ENCODE data around the gene CEP19.
A peak's percentile ranks its signal among the peaks of the same experiment; 100 is the strongest.
"Not testable (repeated sequence)": the region's sequence is repeated elsewhere in the genome, so short reads cannot be mapped to it uniquely, and the experiment has no call there.

Gene CEP19, protein sequence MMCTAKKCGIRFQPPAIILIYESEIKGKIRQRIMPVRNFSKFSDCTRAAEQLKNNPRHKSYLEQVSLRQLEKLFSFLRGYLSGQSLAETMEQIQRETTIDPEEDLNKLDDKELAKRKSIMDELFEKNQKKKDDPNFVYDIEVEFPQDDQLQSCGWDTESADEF

DNA sequence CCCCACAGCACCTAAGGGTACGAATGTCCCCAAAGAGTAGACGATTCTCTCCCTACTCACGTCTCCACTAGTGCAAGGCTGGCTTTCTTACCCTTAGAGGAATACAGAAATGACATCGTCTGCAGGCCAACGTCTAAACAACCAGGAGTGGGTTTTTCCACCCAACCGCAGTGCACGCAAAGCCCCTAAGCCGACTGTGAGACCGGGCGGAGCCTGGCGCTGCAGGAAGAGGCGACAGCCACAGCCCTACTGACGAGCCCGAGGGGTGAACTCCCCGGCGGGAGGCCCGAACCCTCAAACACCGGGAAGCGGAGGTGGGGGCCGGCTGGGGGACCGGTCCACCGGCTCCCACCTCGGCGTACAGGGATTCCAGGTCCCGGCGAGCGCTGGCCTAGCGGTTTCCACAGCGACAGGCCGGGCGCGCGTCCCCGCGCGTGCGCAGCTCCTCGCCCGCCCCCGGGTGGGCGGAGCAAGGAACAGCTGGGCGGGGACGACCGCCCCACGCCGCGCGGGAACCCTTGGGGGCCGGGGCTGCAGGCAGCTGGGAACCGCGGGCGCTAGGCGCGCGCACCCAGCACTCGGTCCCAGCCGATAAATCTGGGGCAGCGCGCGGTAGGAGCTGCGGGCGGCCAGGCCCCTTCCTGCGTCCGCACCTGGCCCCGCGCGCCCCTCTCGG, at the start of gene CEP19, which contains the start of gene PIGX:
CEP19 (minus strand) TSS at position 413 of the 676 bp plus-strand sequence. CDS start 3,593 bp downstream, outside the sequence.
PIGX (plus strand) TSS at position 540 of the 676 bp plus-strand sequence.
- peak; percentile 100 for DNase-seq (ENCODE audit: low spot score)

DNA sequence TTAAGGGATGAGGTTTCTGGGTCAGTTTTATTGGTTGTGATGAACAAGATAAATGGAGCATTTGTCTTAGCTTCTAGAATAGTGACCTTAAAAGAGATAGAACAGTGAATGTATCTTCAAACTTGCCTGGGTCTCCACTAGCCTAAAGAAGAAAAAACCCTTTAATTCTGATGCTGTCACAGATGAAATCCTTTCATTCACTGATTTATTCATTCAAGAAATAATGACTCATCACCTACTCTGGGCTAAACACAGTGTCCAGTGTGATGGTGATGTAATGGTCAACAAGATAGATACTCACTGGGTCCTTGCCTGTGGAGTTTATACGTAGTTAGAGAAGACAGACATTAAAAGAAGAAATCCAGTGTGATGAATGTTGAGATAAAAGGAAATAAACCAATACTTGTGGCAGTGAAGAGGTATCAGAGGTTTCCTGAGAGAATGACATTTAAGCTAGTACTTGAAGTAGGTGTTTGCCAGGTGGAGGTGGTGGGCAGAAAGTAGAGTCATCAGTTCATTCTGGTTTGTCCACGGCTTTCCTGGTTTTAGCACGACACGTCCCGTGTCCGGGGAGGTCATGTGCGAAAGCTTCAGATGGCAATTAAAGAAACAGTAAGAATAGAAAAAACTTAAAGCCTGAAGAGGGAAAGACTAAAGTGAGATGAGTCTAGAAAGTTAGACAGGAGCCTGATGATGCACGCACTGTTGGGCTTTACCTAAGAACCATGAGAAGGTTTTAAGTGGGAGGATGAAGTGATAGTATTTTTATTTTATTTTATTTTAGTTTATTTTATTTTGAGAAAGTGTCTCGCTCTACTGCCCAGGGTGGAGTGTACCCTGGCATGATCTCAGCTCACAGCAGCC, 46.1 kb upstream of the CEP19 start:
- DNase-seq (ENCODE audit: low spot score): peak; percentile 25

DNA sequence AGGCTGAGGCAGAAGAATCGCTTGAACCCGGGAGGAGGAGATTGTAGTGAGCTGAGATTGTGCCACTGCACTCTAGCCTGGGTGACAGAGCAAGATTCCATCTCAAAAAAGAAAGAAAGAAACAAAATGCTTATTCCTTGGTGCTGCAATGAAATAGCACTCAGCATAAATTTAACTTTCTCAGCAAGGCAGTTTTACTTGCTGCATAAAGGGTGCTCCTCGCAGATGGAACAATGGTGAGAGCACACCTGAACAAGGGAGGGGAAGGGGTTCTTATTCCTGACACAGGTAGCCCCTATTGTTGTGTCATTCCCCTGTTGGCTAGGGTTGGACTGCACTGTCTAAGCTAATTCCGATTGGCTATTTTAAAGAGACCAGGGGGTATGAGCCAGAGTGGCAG, 44.7 kb upstream of the CEP19 start:
- no peak for DNase-seq (ENCODE audit: low spot score)

DNA sequence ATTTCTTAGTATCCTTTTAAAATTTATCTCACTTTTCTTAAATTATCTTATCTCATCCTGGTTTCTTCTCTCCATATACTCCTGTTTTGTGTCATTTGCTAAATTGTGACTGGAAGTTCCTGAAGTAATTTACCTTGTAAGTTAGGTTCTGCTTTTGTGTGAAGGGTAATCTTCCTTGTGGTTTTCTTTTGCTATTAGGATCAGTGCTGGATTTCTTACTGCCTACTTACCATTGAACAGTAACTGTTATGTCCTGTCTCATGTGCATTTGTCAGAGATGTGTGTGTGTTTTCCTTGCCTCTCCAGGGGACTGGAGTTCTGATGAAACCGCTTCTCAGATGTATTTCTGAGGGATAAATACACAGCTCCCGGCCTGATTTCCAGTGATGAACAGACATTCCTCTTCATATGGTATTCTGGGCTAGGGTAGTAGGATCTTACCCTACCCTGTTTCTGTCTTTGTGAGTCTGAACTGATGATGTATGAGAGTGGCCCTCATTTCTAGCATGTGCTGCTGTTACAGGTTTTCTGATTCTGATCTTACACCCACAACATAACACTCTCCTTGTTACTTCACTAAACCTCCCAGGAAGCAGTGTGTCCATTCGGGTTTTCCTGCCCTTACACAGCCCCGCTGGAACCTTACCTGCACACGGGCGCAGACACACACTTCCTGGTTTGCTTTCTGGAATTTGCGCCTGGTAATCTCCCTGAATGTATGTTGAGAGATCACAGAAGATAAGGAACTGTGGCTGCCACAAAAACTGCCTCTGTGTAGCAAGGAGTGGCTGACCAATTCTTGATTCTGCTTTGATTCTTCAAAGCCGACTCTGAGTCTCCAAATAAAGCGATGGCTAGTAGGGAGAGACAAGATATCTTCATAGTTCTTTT, 42.3 kb upstream of the CEP19 start:
- no peak for DNase-seq (ENCODE audit: low spot score)

DNA sequence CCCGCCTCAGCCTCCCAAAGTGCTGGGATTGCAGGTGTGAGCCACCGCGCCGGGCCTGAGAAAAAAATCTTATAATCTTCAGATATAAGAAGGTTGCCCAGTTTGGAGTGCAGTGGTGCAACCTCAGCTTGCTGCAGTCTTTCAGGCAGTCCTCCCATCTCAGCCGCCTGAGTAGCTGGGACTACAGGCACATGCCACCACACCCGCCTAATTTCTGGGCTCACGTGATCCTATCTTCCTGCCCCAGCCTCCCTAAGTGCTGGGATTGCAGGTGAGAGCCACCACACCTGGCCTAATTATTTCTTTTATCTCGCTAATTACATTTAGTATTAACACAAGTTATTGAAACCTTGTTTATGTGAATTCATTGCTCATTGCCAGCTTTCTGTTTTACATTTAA, 41.2 kb upstream of the CEP19 start:
- no peak for DNase-seq (ENCODE audit: low spot score)

DNA sequence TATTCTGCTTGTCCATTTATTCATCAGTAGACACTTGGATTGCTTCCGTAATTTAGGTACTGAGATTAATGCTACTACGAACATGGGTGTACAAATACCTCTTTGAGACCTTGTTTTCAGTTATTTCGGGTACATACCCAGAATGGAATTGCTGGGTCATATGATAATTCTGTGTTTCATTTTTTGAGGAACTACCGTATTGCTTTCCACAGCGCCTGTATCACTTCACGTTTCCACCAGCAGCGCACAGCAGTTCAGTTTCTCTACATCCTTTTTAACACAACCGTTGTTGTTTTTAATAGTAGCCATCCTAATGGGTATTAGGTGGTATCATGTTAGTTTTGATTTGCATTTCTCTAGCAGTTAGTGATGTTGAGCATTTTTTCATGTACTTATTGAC, 37.1 kb upstream of the CEP19 start:
- no peak for DNase-seq (ENCODE audit: low spot score)

DNA sequence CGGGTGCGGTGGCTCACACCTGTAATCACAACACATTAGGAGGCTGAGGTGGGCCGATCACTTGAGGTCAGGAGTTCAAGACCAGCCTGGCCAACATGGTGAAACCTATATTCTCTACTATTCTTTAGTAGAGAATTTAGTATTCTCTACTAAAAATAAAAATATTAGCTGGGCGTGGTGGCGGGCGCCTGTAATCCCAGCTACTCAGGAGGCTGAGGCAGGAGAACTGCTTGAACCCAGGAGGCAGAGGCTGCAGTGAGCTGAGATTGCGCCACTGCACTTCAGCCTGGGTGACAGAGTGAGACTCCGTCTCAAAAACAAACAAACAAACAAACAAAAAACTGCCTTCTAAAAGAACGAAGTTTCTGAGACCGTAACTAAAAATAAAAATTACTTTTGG, 31.5 kb upstream of the CEP19 start:
- not testable (repeated sequence) for DNase-seq (ENCODE audit: low spot score)

DNA sequence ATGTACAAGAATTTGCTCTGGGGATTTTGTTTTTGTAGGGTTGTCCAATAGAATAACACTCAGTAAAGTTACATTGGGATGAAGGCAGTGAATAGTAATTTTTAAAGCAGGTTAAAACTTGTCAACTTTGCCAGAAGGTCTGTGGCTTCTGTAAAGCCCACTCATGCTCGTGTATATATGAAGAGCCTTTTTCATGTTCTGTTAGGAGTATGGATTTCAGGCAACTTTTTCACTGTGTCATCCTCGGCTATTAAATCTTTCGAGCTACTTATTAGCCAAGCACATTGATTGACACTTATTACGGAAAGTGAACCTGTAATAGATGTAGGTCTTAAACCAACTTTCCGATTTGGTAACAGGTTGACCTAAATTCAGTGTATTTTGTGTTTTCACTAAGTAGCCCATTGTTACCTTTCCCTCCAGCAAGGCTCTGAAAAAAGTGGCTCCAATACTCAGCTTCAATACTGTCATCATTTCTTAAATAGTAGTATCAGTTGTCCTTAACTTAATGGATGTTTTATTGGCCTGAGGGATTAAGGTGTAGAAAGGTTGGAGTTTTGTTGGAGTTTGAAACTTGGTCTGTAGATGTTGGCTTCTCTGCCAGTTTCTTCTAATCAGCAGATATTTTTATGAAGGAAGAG, 29.3 kb upstream of the CEP19 start:
- DNase-seq (ENCODE audit: low spot score): no peak

DNA sequence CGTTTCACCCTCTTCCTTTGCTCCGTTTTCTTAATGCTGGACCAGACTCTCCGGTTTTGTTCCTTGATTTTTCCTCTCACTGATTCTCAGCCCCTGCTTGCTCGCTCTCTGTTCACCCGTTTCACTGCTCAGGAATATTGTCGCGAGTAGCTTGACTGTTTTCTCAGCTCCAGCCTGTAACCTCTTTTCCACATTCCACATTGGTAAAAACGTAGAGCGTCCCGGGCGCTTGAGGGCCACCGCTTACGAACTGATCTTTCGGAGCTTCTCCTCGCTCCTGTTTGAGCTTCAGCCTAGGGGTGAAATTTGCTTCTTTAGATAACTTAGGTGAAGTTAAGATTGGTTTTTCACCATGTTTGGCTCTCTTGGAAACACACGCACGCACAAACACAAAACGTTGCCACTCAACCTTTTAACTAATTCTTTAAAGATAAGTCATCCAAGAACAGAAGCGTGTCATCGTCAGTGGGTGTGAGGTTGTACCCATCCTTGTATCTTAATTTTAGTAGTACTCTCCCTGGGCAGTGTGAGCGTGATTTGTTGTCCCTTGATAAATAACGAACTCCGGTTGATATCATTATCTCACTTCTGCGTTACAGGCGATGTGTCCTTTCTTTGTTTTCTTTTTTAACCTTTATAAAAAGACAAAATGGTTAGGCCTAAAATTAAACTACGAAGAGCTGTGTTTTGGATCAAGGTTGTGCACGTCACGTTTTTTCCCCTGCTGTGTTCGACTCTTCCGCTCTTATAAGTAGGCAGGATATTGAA, 28.6 kb upstream of the CEP19 start:
- DNase-seq (ENCODE audit: low spot score): peak; percentile 51

DNA sequence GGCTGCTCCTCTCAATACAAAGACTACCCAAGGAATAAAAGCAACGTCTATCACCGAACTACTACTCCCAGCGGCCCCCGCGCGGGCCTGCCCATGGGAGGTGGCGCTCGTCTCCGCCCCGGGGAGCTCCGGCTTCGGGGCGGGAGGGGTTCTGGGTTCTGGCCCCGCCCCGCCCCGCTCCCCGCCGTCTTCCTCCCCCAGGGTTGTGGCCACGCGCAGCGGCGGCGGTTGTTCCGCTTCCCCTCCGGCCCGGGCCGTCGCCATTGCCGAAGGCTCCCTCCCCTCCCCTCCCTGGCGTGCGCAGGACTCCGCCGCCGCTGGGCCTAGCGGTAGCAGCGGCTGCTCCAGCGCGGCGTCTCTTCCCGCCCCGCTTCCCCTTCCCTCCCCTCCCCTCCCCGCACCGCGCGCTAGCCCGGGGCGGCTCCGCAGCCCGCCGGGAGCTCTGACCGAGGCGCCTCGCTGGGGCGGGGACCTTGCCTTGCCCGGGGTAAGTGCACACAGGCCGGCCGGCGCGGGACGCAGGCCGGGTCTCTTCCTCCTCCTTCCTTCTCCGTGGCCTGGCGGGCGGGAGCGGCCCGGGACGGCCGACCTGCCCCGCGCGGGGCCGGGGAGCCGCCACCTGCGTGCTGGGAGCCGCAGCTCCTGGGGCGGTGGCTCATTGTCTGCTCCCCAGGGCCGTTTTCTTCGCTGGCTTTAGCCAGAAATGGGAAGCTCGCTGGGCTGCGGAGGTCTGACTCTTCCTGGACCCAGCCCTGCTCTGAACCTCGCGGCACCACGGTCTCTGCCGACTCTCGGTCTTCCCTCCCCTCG, 27.8 kb upstream of the CEP19 start, which contains the start of gene PAK2:
PAK2 (plus strand) TSS at position 187 of the 810 bp plus-strand sequence. CDS start 42,790 bp downstream, outside the sequence.
- DNase-seq (ENCODE audit: low spot score): peak; percentile 96

DNA sequence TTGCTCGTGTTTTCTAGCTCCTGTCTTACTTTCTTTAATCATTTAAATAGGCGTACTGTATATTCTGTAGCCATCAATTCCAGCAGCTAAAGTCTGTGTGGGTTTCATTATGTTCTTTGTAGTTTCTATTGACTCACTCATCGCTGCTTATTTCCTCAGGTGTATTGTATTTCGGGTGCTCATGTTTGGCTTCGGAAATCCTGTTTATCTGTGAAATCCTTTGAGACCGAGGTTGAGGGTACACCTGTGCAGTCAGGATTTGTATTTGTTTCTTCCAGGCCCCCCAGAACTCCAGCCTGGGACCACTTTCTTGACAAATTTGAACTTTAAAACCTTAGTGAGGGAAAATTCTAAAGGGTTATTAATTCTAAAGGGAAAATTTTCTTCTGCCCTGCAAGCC, 25.6 kb upstream of the CEP19 start:
- DNase-seq (ENCODE audit: low spot score): no peak

DNA sequence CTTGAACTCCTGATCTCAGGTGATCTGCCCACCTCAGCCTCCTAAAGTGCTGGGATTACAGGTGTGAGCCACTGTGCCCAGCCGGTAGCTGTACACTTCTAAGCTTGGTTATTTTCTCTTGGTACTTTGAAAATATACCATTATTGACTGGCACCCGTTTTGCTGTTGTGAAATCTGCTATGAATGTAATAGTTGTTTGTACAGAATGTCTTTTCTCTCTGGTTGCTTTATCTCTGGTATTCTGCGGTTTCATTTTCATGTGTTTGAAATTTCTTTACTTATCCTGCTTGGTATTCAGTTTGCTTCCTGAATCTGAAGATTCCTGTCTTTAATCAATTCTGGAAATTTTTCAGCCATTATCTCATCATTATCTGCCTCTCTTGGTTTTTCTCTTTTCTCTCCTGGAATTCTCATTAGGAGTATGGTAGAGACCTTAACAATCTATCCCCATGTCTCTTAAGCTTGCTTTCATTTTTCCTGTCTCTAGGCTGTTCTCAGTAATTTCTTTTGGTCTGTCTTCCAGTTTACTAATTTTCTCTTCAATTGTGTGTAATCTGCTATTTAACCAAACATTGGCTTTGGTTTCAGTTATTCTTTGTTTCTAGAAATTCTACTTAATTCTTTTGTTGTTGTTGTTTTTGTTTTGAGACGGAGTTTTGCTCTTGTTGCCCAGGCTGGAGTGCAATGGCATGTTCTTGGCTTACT, 24.8 kb upstream of the CEP19 start:
- no peak for DNase-seq (ENCODE audit: low spot score)

DNA sequence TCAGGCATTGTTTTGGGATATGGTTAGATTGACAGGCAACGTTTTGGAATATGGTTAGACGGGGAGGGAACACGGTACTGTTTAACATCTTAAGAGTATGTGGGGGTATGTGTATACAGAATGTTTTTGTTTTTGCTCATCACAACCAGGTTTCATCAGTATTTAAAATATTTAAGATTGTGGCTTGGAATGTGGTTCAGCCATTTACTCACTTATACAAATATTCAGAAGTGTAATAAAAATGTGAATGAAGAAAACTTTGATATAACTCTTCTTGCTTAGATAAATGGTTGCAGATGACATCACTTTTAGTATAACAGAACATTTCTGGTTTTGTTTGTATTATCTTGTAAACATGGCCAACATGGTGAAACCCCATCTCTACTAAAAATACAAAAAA, 23.7 kb upstream of the CEP19 start:
- DNase-seq (ENCODE audit: low spot score): no peak

DNA sequence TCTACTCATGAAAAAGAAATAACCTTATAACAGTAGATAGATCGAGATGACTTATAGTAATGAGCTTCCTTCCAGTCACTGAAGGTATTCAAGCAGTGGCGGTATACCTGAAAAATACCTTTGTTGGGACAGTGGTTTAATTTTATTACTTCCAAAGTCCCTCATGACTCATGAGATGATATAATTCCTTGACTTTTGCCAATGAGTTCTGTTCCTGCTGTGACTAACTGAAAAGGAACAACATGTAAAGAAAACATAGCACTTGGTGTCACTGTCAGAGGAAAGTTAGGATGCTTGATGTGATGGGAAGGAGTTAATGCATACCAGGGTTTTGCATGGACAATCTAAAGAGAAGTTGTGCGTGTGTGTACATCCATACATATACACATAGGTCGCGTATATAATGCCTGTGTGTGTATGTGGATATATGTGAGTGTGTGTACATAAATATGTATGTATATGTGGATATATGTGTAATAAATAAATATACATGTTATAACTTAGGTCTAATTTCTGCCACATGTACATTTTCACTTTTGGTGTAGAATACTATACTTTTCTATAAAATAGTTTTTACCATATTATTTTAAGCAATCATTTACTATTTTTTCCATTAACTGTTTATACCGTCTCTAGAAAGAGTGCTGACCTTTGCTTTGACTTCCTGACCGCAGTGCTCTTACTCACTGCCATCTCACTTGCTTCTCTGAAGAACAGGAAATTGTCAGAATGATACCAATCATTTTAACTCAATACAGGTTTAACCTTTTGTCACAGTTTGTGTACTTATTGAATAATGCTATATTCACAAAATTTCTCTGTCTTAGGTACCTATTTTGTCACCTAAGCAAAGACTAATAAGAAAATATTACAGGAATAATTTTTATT, 15.0 kb upstream of the CEP19 start:
- peak; percentile 14 for DNase-seq (ENCODE audit: low spot score)

DNA sequence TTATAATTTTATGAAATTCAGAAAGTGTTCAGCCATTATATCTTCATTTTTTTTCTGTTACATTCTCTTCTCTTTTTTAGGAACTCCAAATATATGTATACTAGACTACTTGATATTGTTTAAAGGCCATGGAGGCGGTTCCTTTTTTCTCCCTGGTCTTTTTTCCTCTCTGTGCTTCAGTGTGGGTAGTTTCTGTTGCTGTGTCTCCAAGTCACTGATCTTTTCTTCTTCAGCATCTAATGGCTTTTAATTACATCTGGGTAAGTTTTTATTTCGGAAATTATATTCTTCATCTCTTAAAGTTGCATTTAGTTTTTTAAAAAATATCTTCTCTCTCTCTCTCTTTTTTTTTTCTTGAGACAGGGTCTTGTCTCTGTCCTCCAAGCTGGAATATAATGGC, 9.0 kb upstream of the CEP19 start:
- DNase-seq (ENCODE audit: low spot score): no peak

DNA sequence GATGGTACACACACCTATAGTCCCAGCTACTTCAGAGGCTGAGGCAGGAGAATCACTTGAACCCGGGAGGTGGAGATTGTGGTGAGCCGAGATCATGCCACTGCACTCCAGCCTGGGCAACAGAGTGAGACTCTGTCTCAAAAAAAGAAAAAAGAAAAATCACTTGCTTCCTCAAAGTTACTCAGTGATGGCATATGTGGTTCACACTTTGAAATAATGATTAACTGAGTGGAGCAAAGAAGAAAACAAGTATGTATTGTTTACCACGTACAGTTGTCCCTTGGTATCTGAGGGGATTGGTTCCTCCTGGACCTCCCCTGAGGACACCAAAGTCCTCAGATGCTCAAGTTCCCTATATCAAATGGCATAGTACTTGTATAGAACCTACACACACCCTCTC, 5.1 kb upstream of the CEP19 start:
- not testable (repeated sequence) for DNase-seq (ENCODE audit: low spot score)

DNA sequence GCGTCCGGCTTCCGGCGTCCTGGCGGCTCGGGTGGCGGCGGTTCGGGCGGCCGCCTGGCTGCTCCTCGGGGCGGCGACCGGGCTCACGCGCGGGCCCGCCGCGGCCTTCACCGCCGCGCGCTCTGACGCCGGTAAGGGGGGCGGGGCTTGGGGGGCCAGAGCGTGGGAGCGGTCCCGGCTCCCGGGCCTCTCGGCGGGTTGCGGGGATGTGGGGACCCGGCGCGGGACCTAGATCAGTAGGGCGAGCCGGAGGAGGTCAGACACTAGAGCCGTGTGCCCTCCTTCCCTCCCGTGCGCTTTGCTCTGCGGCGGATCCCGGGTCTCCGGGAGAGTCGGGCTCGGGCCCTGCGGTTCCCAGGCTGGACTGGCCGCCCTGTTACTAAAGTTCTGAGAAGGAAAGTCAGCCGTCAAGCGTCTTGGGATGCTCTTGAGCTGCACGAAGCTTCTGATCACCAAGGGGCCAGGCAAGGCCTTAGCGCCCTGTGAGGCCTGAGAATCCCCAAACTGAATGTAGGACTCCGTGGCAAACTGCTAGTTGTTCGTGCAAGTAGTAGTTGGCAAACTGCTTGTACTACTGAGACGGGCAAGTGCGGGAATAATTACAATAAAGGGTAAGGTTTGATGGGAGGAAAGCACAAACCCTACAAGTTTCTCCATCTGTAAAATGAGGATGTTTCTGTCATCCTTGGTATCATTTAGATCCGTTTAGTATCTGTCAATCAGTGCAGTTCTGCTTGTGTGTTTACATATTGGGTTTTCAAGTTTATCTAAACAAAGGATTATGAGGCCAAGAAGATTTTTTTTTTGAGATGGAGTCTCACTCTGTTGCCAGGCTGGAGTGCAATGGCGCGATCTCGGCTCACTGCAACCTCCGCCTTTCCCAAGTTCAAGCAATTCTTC, 714 bp upstream of the CEP19 start:
- DNase-seq (ENCODE audit: low spot score): peak; percentile 93
